ENCODE measurements around the gene USP12. TPM values are rescaled to one million over a fixed set of nuclear protein-coding genes. Genes with fewer than 3 reads are reported as not detected.

Gene USP12
- total RNA-seq, 1 donor from 2014 or later: 32.6 TPM

DNA sequence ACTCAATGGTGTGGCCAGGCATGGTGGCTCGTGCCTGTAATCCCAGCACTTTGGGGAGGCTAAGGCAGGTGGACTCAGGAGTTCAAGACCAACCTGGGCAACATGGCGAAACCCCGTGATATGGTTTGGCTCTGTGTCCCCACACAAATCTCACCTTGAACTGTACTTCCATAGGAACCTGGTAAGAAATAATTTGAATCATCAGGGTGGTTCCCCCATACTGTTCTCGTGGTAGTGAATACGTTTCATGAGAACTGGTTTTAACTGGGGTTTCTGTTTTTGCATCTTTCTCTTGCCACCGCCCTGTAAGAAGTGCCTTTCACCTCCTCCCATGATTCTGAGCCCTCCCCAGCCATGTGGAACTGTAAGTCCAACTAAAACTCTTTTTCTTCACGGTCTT is 49.6 kb downstream of the USP12 start:
- no peak for DNase-seq (ENCODE audit: extremely low spot score, unreplicated experiment)
- Mint-ChIP-seq H3K4me3 (ENCODE audit: unreplicated experiment) (no peak overlapping the region), H3K27me3 (ENCODE audit: unreplicated experiment) (no peaks in the 10 kb centered on the region), H3K4me1 (ENCODE audit: unreplicated experiment) (peaks cover 75% of the 10 kb centered on the region), H3K9me3 (ENCODE audit: unreplicated experiment) (peaks cover 4% of the 10 kb centered on the region), H3K36me3 (ENCODE audit: unreplicated experiment) (peaks cover 16% of the 10 kb centered on the region), H3K27ac (ENCODE audit: unreplicated experiment) (peak overlapping the region; percentile 12)
- TF ChIP-seq, protein P1, sequence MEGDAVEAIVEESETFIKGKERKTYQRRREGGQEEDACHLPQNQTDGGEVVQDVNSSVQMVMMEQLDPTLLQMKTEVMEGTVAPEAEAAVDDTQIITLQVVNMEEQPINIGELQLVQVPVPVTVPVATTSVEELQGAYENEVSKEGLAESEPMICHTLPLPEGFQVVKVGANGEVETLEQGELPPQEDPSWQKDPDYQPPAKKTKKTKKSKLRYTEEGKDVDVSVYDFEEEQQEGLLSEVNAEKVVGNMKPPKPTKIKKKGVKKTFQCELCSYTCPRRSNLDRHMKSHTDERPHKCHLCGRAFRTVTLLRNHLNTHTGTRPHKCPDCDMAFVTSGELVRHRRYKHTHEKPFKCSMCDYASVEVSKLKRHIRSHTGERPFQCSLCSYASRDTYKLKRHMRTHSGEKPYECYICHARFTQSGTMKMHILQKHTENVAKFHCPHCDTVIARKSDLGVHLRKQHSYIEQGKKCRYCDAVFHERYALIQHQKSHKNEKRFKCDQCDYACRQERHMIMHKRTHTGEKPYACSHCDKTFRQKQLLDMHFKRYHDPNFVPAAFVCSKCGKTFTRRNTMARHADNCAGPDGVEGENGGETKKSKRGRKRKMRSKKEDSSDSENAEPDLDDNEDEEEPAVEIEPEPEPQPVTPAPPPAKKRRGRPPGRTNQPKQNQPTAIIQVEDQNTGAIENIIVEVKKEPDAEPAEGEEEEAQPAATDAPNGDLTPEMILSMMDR (IDR thresholded peaks at IDR 0.05): no peak

DNA sequence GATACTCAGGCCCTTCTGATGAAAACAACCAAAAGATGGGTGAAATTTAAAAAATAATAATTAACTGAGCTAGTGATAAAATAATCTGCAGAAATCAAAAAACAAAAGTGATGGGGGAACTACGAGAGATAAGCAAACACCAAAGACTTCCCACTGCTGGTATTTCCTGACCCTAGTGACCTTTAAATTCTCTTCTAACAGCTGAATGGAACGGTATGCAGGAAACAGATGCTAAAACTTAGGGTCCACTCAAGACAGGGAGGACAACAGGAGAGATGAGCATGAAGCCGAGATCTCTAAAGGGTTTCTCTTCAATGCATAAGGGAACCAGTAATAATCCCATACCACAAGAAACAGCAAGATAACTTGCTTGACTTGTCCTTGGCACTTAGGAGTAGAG is 50.8 kb downstream of the USP12 start:
- Mint-ChIP-seq H3K27me3 (ENCODE audit: unreplicated experiment) (no peaks in the 10 kb centered on the region), H3K4me3 (ENCODE audit: unreplicated experiment) (peak overlapping the region; percentile 2), H3K27ac (ENCODE audit: unreplicated experiment) (peak overlapping the region; percentile 76), H3K36me3 (ENCODE audit: unreplicated experiment) (peaks cover 17% of the 10 kb centered on the region), H3K9me3 (ENCODE audit: unreplicated experiment) (peaks cover 4% of the 10 kb centered on the region), H3K4me1 (ENCODE audit: unreplicated experiment) (peaks cover 69% of the 10 kb centered on the region)
- TF ChIP-seq, protein P1 (IDR thresholded peaks at IDR 0.05): no peak
- no peak for DNase-seq (ENCODE audit: extremely low spot score, unreplicated experiment)

DNA sequence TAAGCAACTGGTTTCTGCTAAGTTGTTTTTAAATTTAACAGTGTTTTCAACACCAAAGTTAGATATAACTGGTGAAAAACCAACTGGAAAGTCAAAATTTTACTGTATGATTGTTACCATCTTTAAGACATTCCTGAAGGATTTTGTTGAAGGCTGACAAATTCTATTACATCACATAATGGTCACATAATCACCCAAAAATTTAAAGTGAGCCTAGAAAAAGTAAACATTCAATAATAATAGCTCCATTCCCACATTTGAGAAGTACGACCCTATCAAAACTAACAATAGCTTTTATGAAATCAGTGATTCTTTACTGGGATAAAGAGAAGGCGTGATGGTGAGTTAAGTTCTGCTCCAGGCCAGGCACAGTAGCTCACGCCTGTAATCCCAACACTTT is 51.6 kb downstream of the USP12 start:
- no peak for DNase-seq (ENCODE audit: extremely low spot score, unreplicated experiment)

GRCh38 chr13:27118428-27119054 is 53.1 kb downstream of the USP12 start:
- H3K27me3 Mint-ChIP-seq (ENCODE audit: unreplicated experiment): no peaks in the 10 kb centered on the region
- H3K4me1 Mint-ChIP-seq (ENCODE audit: unreplicated experiment): peaks cover 62% of the 10 kb centered on the region
- H3K9me3 Mint-ChIP-seq (ENCODE audit: unreplicated experiment): peaks cover 4% of the 10 kb centered on the region
- TF ChIP-seq, protein P1 (IDR thresholded peaks at IDR 0.05): no peak
- no peak overlapping the region for H3K27ac Mint-ChIP-seq (ENCODE audit: unreplicated experiment)
- H3K4me3 Mint-ChIP-seq (ENCODE audit: unreplicated experiment): no peak overlapping the region
- peaks cover 22% of the 10 kb centered on the region for H3K36me3 Mint-ChIP-seq (ENCODE audit: unreplicated experiment)
- DNase-seq (ENCODE audit: extremely low spot score, unreplicated experiment): no peak

More for the DNA sequence above, 51.6 kb downstream of the USP12 start:
- Mint-ChIP-seq H3K36me3 (ENCODE audit: unreplicated experiment) (peaks cover 22% of the 10 kb centered on the region), H3K27me3 (ENCODE audit: unreplicated experiment) (no peaks in the 10 kb centered on the region), H3K4me1 (ENCODE audit: unreplicated experiment) (peaks cover 65% of the 10 kb centered on the region), H3K27ac (ENCODE audit: unreplicated experiment) (peak overlapping the region; percentile 53), H3K9me3 (ENCODE audit: unreplicated experiment) (peaks cover 4% of the 10 kb centered on the region), H3K4me3 (ENCODE audit: unreplicated experiment) (no peak overlapping the region)
- TF ChIP-seq, protein P1 (IDR thresholded peaks at IDR 0.05): no peak

DNA sequence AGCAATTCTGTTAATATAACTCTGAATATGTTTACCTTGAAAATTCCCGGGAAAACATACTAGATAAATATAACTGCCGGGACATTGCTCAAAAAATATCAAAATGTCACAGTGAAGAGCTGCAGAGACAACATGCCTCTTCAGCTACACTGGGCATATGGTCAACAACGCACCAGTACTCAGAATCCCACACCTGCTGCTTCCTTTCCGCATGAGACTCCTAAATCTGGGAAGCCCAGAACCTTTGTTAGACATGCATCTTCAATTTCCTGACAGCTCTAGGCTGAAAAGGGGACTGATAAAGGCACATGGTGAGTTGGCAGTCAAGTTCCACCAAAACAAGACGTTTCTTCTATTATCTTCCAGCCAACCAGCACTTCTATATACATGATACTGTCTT is 53.7 kb downstream of the USP12 start:
- peaks cover 62% of the 10 kb centered on the region for H3K4me1 Mint-ChIP-seq (ENCODE audit: unreplicated experiment)
- no peak for DNase-seq (ENCODE audit: extremely low spot score, unreplicated experiment)
- TF ChIP-seq, protein P1 (IDR thresholded peaks at IDR 0.05): no peak
- H3K36me3 Mint-ChIP-seq (ENCODE audit: unreplicated experiment): peaks cover 18% of the 10 kb centered on the region
- H3K27ac Mint-ChIP-seq (ENCODE audit: unreplicated experiment): no peak overlapping the region
- H3K9me3 Mint-ChIP-seq (ENCODE audit: unreplicated experiment): no peaks in the 10 kb centered on the region
- H3K27me3 Mint-ChIP-seq (ENCODE audit: unreplicated experiment): no peaks in the 10 kb centered on the region
- no peak overlapping the region for H3K4me3 Mint-ChIP-seq (ENCODE audit: unreplicated experiment)
